Measurements from ENCODE around the gene EFHC2.

Gene EFHC2

GRCh38 chrX:44147130-44147529 is 196.3 kb downstream of the EFHC2 start:
- H3K27me3 ChIP-seq (ENCODE audit: low read depth, low read length), result no peaks in the 10 kb centered on the region
- no peaks in the 10 kb centered on the region for H3K36me3 ChIP-seq (ENCODE audit: control insufficient read depth in 1 of 2, insufficient read depth in 2 of 2, low read length in 2 of 2)
- H3K27ac ChIP-seq (ENCODE audit: low read length), result no peak overlapping the region
- no peak overlapping the region for H3K4me3 ChIP-seq (ENCODE audit: low read depth in 1 of 2, low read length in 2 of 2)
- no peaks in the 10 kb centered on the region for H3K9me3 ChIP-seq (ENCODE audit: control insufficient read depth in 1 of 2, low read length in 2 of 2)
- no peaks in the 10 kb centered on the region for H3K4me1 ChIP-seq (ENCODE audit: control insufficient read depth in 1 of 2, insufficient read depth in 2 of 2, low read length in 2 of 2)

- H3K4me3 ChIP-seq (ENCODE audit: low read depth in 1 of 2, low read length in 2 of 2), result no peak overlapping the region
Observed at GRCh38 chrX:44144177-44144945, 199.1 kb downstream of the EFHC2 start.

GRCh38 chrX:44143061-44143602 is 200.3 kb downstream of the EFHC2 start:
- Histone ChIP-seq H3K36me3 (ENCODE audit: control insufficient read depth in 1 of 2, insufficient read depth in 2 of 2, low read length in 2 of 2) (no peaks in the 10 kb centered on the region), H3K4me1 (ENCODE audit: control insufficient read depth in 1 of 2, insufficient read depth in 2 of 2, low read length in 2 of 2) (no peaks in the 10 kb centered on the region), H3K27me3 (ENCODE audit: low read depth, low read length) (no peaks in the 10 kb centered on the region), H3K27ac (ENCODE audit: low read length) (no peak overlapping the region), H3K9me3 (ENCODE audit: control insufficient read depth in 1 of 2, low read length in 2 of 2) (peaks cover 0 to 3% of the 10 kb centered on the region in 2 donors), H3K4me3 (ENCODE audit: low read depth in 1 of 2, low read length in 2 of 2) (no peak overlapping the region)

More at GRCh38 chrX:44144177-44144945, 199.1 kb downstream of the EFHC2 start:
- H3K27ac ChIP-seq (ENCODE audit: low read length), result no peak overlapping the region
- H3K4me1 ChIP-seq (ENCODE audit: control insufficient read depth in 1 of 2, insufficient read depth in 2 of 2, low read length in 2 of 2), result no peaks in the 10 kb centered on the region
- no peaks in the 10 kb centered on the region for H3K27me3 ChIP-seq (ENCODE audit: low read depth, low read length)
- no peaks in the 10 kb centered on the region for H3K9me3 ChIP-seq (ENCODE audit: control insufficient read depth in 1 of 2, low read length in 2 of 2)
- H3K36me3 ChIP-seq (ENCODE audit: control insufficient read depth in 1 of 2, insufficient read depth in 2 of 2, low read length in 2 of 2), result no peaks in the 10 kb centered on the region

- Histone ChIP-seq H3K9me3 (ENCODE audit: control insufficient read depth in 1 of 2, low read length in 2 of 2) (no peaks in the 10 kb centered on the region), H3K4me1 (ENCODE audit: control insufficient read depth in 1 of 2, insufficient read depth in 2 of 2, low read length in 2 of 2) (no peaks in the 10 kb centered on the region), H3K4me3 (ENCODE audit: low read depth in 1 of 2, low read length in 2 of 2) (no peak overlapping the region), H3K27ac (ENCODE audit: low read length) (no peak overlapping the region), H3K36me3 (ENCODE audit: control insufficient read depth in 1 of 2, insufficient read depth in 2 of 2, low read length in 2 of 2) (no peaks in the 10 kb centered on the region), H3K27me3 (ENCODE audit: low read depth, low read length) (no peaks in the 10 kb centered on the region)
Observed at GRCh38 chrX:44130189-44130588, 213.3 kb downstream of the EFHC2 start.

GRCh38 chrX:44113337-44113736 is 230.1 kb downstream of the EFHC2 start:
- Histone ChIP-seq H3K27ac (ENCODE audit: low read length) (no peak overlapping the region), H3K27me3 (ENCODE audit: low read depth, low read length) (no peaks in the 10 kb centered on the region)

GRCh38 chrX:44106864-44107263 is 236.6 kb downstream of the EFHC2 start:
- H3K9me3 ChIP-seq (ENCODE audit: control insufficient read depth in 1 of 2, low read length in 2 of 2), result peaks cover 0 to 3% of the 10 kb centered on the region in 2 donors
- H3K4me3 ChIP-seq (ENCODE audit: low read depth in 1 of 2, low read length in 2 of 2), result no peak overlapping the region
- H3K27ac ChIP-seq (ENCODE audit: low read length), result no peak overlapping the region
- H3K36me3 ChIP-seq (ENCODE audit: control insufficient read depth in 1 of 2, insufficient read depth in 2 of 2, low read length in 2 of 2), result no peaks in the 10 kb centered on the region
- no peaks in the 10 kb centered on the region for H3K27me3 ChIP-seq (ENCODE audit: low read depth, low read length)
- H3K4me1 ChIP-seq (ENCODE audit: control insufficient read depth in 1 of 2, insufficient read depth in 2 of 2, low read length in 2 of 2), result no peaks in the 10 kb centered on the region

More at GRCh38 chrX:44113337-44113736, 230.1 kb downstream of the EFHC2 start:
- no peaks in the 10 kb centered on the region for H3K4me1 ChIP-seq (ENCODE audit: control insufficient read depth in 1 of 2, insufficient read depth in 2 of 2, low read length in 2 of 2)
- no peak overlapping the region for H3K4me3 ChIP-seq (ENCODE audit: low read depth in 1 of 2, low read length in 2 of 2)
- H3K9me3 ChIP-seq (ENCODE audit: control insufficient read depth in 1 of 2, low read length in 2 of 2), result no peaks in the 10 kb centered on the region
- H3K36me3 ChIP-seq (ENCODE audit: control insufficient read depth in 1 of 2, insufficient read depth in 2 of 2, low read length in 2 of 2), result no peaks in the 10 kb centered on the region

GRCh38 chrX:44105228-44105913 is 238.1 kb downstream of the EFHC2 start:
- Histone ChIP-seq H3K27ac (ENCODE audit: low read length) (no peak overlapping the region), H3K36me3 (ENCODE audit: control insufficient read depth in 1 of 2, insufficient read depth in 2 of 2, low read length in 2 of 2) (no peaks in the 10 kb centered on the region), H3K4me3 (ENCODE audit: low read depth in 1 of 2, low read length in 2 of 2) (no peak overlapping the region), H3K9me3 (ENCODE audit: control insufficient read depth in 1 of 2, low read length in 2 of 2) (peaks cover 0 to 3% of the 10 kb centered on the region in 2 donors), H3K4me1 (ENCODE audit: control insufficient read depth in 1 of 2, insufficient read depth in 2 of 2, low read length in 2 of 2) (no peaks in the 10 kb centered on the region), H3K27me3 (ENCODE audit: low read depth, low read length) (no peaks in the 10 kb centered on the region)

GRCh38 chrX:44104699-44105098 is 238.8 kb downstream of the EFHC2 start:
- no peaks in the 10 kb centered on the region for H3K36me3 ChIP-seq (ENCODE audit: control insufficient read depth in 1 of 2, insufficient read depth in 2 of 2, low read length in 2 of 2)
- no peaks in the 10 kb centered on the region for H3K27me3 ChIP-seq (ENCODE audit: low read depth, low read length)
- no peaks in the 10 kb centered on the region for H3K4me1 ChIP-seq (ENCODE audit: control insufficient read depth in 1 of 2, insufficient read depth in 2 of 2, low read length in 2 of 2)
- H3K9me3 ChIP-seq (ENCODE audit: control insufficient read depth in 1 of 2, low read length in 2 of 2), result peaks cover 0 to 3% of the 10 kb centered on the region in 2 donors
- no peak overlapping the region for H3K27ac ChIP-seq (ENCODE audit: low read length)
- H3K4me3 ChIP-seq (ENCODE audit: low read depth in 1 of 2, low read length in 2 of 2), result no peak overlapping the region

- H3K4me1 ChIP-seq (ENCODE audit: control insufficient read depth in 1 of 2, insufficient read depth in 2 of 2, low read length in 2 of 2), result no peaks in the 10 kb centered on the region
- H3K27me3 ChIP-seq (ENCODE audit: low read depth, low read length), result no peaks in the 10 kb centered on the region
- H3K27ac ChIP-seq (ENCODE audit: low read length), result no peak overlapping the region
- H3K9me3 ChIP-seq (ENCODE audit: control insufficient read depth in 1 of 2, low read length in 2 of 2), result peaks cover 0 to 2% of the 10 kb centered on the region in 2 donors
- H3K36me3 ChIP-seq (ENCODE audit: control insufficient read depth in 1 of 2, insufficient read depth in 2 of 2, low read length in 2 of 2), result no peaks in the 10 kb centered on the region
- no peak overlapping the region for H3K4me3 ChIP-seq (ENCODE audit: low read depth in 1 of 2, low read length in 2 of 2)
Observed at GRCh38 chrX:44101281-44101680, 242.2 kb downstream of the EFHC2 start.

GRCh38 chrX:44099366-44099765 is 244.1 kb downstream of the EFHC2 start:
- no peak overlapping the region for H3K4me3 ChIP-seq (ENCODE audit: low read depth in 1 of 2, low read length in 2 of 2)
- H3K9me3 ChIP-seq (ENCODE audit: control insufficient read depth in 1 of 2, low read length in 2 of 2), result no peaks in the 10 kb centered on the region
- no peaks in the 10 kb centered on the region for H3K4me1 ChIP-seq (ENCODE audit: control insufficient read depth in 1 of 2, insufficient read depth in 2 of 2, low read length in 2 of 2)
- H3K27me3 ChIP-seq (ENCODE audit: low read depth, low read length), result no peaks in the 10 kb centered on the region
- no peak overlapping the region for H3K27ac ChIP-seq (ENCODE audit: low read length)
- no peaks in the 10 kb centered on the region for H3K36me3 ChIP-seq (ENCODE audit: control insufficient read depth in 1 of 2, insufficient read depth in 2 of 2, low read length in 2 of 2)
